Transverse colon (tissue), 4 donors: ENCODE data around the gene SCN2A. TPM values are rescaled to one million over a fixed set of nuclear protein-coding genes. Genes with fewer than 3 reads are reported as not detected.
"Not testable (repeated sequence)": the region's sequence is repeated elsewhere in the genome, so short reads cannot be mapped to it uniquely, and the experiment has no call there.

Experiments used
- DNase-seq: peaks from one replicate; pipeline ENCODE4 v3.0.0-alpha.2; 2019
- H3K27ac ChIP-seq, 4 donors: fragments of 200-600 bp; sonication (generic); 2 replicates each; pipeline ENCODE4 v1.5.1; 2016 to 2018; ENCODE audit warnings: inconsistent platforms in 4 of 4
- H3K27me3 ChIP-seq: fragments of 200-600 bp; sonication (generic); 2 replicates; pipeline ENCODE4 v1.5.1; 2017; ENCODE audit warnings: inconsistent platforms
- H3K36me3 ChIP-seq, 4 donors: fragments of 200-600 bp; sonication (generic); 2 replicates each; pipeline ENCODE4 v1.5.1; 2017 to 2019; ENCODE audit warnings: inconsistent platforms in 4 of 4
- H3K4me1 ChIP-seq, 4 donors: fragments of 200-600 bp; sonication (generic); 2 replicates each; pipeline ENCODE4 v1.5.1; 2017 to 2020; ENCODE audit warnings: inconsistent platforms in 4 of 4
- H3K4me3 ChIP-seq, 4 donors: fragments of 200-600 bp; sonication (generic); 1 replicate in 1 of 4; 2 replicates in 3 of 4; pipeline versions ENCODE4 v1.5.1 to v1.6.1; 2017 to 2019; ENCODE audit warnings: inconsistent platforms in 4 of 4
- H3K9me3 ChIP-seq, 2 donors: fragments of 200-600 bp; sonication (generic); 2 replicates each; pipeline ENCODE4 v1.5.1; 2017 to 2019; ENCODE audit warnings: inconsistent platforms in 2 of 2
- CTCF ChIP-seq, 5 experiments: fragments of 200-600 bp in 3 of 5; fragments of 450-650 bp in 2 of 5; sonication (generic) in 3 of 5; IDR thresholded peaks; 1 replicate in 2 of 5; 2 replicates in 3 of 5; pipeline ENCODE4 v1.5.1; 2016 to 2017; ENCODE audit warnings: antibody characterized with exemption in 5 of 5, inconsistent platforms in 3 of 5, mild to moderate bottlenecking in 2 of 5, moderate library complexity in 1 of 5
- EP300 ChIP-seq: sonication (generic); formaldehyde crosslinking; IDR thresholded peaks from one replicate; pipeline ENCODE4 v1.6.1; 2017; ENCODE audit warnings: antibody characterized with exemption, low read depth
- POLR2A ChIP-seq: fragments of 450-650 bp; IDR thresholded peaks from one replicate; pipeline ENCODE4 v1.6.1; 2016; ENCODE audit warnings: antibody characterized with exemption, mild to moderate bottlenecking, moderate library complexity
- POLR2AphosphoS5 ChIP-seq, 3 donors: sonication (generic); formaldehyde crosslinking; IDR thresholded peaks; one replicate each; pipeline ENCODE4 v1.6.1; 2016; ENCODE audit warnings: antibody characterized with exemption in 3 of 3
- WGBS, 2 donors: methylation state at CpG; one replicate each; pipeline ENCODE4 v1.1.5; 2018; ENCODE audit warnings: low coverage in 1 of 2; 5-methylcytosine and 5-hydroxymethylcytosine counted together
- in situ Hi-C, 4 donors: fragments of 200-750 bp; cut with MboI; loops; one replicate each; pipeline versions ENCODE4 v1.15.0 to v1.15.1; 2017; ENCODE audit warnings: low sequenced_read_pairs in 3 of 4, low pct_ligation_motif_present in 1 of 4, low pct_unique_long_range_greater_than_20kb in 1 of 4
- intact Hi-C: fragments of 100-400 bp; cut with DNase I; formaldehyde crosslinking; loops from one replicate; pipeline ENCODE4 v1.15.1; 2023; ENCODE audit warnings: low total_unique reads
- total RNA-seq, 4 donors: library from RNA; depleted of rRNA; stranded (reverse); fragments of >200 nt; gene quantifications; one replicate each; pipeline ENCODE4 v1.1.0, GENCODE V29; 2016

SCN2A gene
- total RNA-seq, 4 donors from 2014 or later = 0.14 to 0.32 TPM; not detected in 2

GRCh38 chr2:165311949-165312348 is 72.7 kb downstream of the SCN2A start:
- Histone ChIP-seq H3K4me3 (no peak overlapping the region), H3K9me3 (no peaks in the 10 kb centered on the region), H3K36me3 (no peaks in the 10 kb centered on the region), H3K27me3 (no peaks in the 10 kb centered on the region), H3K4me1 (no peaks in the 10 kb centered on the region), H3K27ac (no peak overlapping the region)
- no peak for DNase-seq
- WGBS, 2 donors = 78 to 100% methylated on average over 1 of the region's 1 CpG
- in situ Hi-C loops (no loop called here), intact Hi-C loops (no loop called here)
- no peak for TF ChIP-seq POLR2AphosphoS5 (IDR thresholded peaks at IDR 0.05)
- no peak for TF ChIP-seq POLR2A
- TF ChIP-seq EP300 = no peak
- TF ChIP-seq CTCF (IDR thresholded peaks at IDR 0.05) = no peak

- DNase-seq = no peak
- intact Hi-C loops (no loop called here), in situ Hi-C loops (no loop called here)
- Histone ChIP-seq H3K36me3 (no peaks in the 10 kb centered on the region), H3K4me3 (no peak overlapping the region), H3K9me3 (no peaks in the 10 kb centered on the region), H3K4me1 (no peaks in the 10 kb centered on the region), H3K27ac (no peak overlapping the region), H3K27me3 (no peaks in the 10 kb centered on the region)
- WGBS, 2 donors = 92 to 100% methylated on average over 1 to 2 of the region's 2 CpGs
- TF ChIP-seq EP300 (no peak), CTCF (IDR thresholded peaks at IDR 0.05) (no peak), POLR2AphosphoS5 (IDR thresholded peaks at IDR 0.05) (no peak), POLR2A (no peak)
Observed at GRCh38 chr2:165312999-165313398, 73.8 kb downstream of the SCN2A start.

- H3K36me3 ChIP-seq = no peaks in the 10 kb centered on the region
- no peak for TF ChIP-seq EP300
- TF ChIP-seq POLR2A = no peak
- TF ChIP-seq CTCF (IDR thresholded peaks at IDR 0.05) = no peak
- TF ChIP-seq POLR2AphosphoS5 (IDR thresholded peaks at IDR 0.05) = no peak
- DNase-seq = no peak
- no peak overlapping the region for H3K27ac ChIP-seq
- in situ Hi-C loops = no loop called here
- intact Hi-C loops = no loop called here
- 63 to 75% methylated on average over 4 of the region's 4 CpGs for WGBS, 2 donors
- H3K9me3 ChIP-seq = no peaks in the 10 kb centered on the region
- no peaks in the 10 kb centered on the region for H3K27me3 ChIP-seq
- no peaks in the 10 kb centered on the region for H3K4me1 ChIP-seq
- H3K4me3 ChIP-seq = no peak overlapping the region
Observed at GRCh38 chr2:165313509-165313908, 74.3 kb downstream of the SCN2A start.

DNA sequence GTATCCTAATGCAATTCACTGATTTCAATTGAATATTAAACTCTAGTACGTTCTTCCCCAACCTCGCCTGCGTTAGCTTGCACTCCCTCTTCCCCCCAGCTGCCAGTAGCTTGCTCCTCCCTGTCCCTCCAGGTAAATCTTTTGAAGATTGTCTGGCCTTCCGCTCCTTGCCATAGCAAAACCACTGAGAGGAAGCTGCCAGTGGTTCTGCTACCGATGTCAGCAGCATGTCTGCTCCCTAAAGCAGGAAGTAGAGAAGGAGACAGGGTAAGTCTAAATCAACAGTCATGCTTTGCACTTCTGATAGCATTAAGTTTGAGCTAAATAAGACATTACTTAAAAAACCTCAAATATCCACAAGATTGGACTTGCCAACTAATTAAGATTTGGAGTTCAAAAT is 89.1 kb downstream of the SCN2A start:
- Histone ChIP-seq H3K9me3 (no peaks in the 10 kb centered on the region), H3K4me3 (no peak overlapping the region), H3K27ac (no peak overlapping the region), H3K36me3 (no peaks in the 10 kb centered on the region), H3K27me3 (no peaks in the 10 kb centered on the region), H3K4me1 (no peaks in the 10 kb centered on the region)
- DNase-seq = no peak
- in situ Hi-C loops (no loop called here), intact Hi-C loops (no loop called here)
- TF ChIP-seq POLR2A (no peak), CTCF (IDR thresholded peaks at IDR 0.05) (no peak), EP300 (no peak), POLR2AphosphoS5 (IDR thresholded peaks at IDR 0.05) (no peak)
- 61 to 62% methylated on average over 5 of the region's 5 CpGs for WGBS, 2 donors

DNA sequence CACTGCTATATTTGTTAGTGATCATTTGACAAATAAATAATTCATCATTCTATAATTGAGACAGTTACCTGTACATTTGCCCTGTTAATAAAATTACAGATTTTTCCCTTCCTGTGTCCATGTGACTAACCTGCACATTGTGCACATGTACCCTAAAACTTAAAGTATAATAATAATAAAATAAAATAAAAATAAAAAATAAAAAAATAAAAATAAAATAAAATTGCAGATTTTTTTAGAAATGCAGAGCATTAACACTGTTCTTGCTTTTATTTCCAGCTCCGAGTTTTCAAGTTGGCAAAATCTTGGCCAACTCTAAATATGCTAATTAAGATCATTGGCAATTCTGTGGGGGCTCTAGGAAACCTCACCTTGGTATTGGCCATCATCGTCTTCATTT is 105.1 kb downstream of the SCN2A start:
- H3K36me3 ChIP-seq, H3K4me3 ChIP-seq, H3K9me3 ChIP-seq, in situ Hi-C loops, H3K4me1 ChIP-seq, DNase-seq, H3K27ac ChIP-seq, intact Hi-C loops, H3K27me3 ChIP-seq: not testable (repeated sequence)
- WGBS, 2 donors = 74 to 79% methylated on average over 2 of the region's 2 CpGs
